NCI-H1092 treated with DMSO at 0.1 percent for 48 hours (cell line): ENCODE results near the gene ZNF431.
A peak's percentile ranks its signal among the peaks of the same experiment; 100 is the strongest.
"Not testable (repeated sequence)": the region's sequence is repeated elsewhere in the genome, so short reads cannot be mapped to it uniquely, and the experiment has no call there.

Source experiments
- DNase-seq: peaks from one replicate; lab custom pipeline; 2025; lab: John Stamatoyannopoulos, UW

ZNF431 gene

GRCh38 chr19:21141787-21142464 lies at the start of gene ZNF431:
ZNF431 (plus strand) TSS chr19:21142040; CDS start chr19:21142184, 144 bp downstream.
- peak; percentile 94 for DNase-seq

GRCh38 chr19:21092109-21092508 lies 49.7 kb upstream of the ZNF431 start:
- DNase-seq, result no peak

GRCh38 chr19:21094347-21095025 lies 47.4 kb upstream of the ZNF431 start:
- no peak for DNase-seq

GRCh38 chr19:21098291-21098690 lies 43.5 kb upstream of the ZNF431 start:
- no peak for DNase-seq

GRCh38 chr19:21101521-21102242 lies 40.2 kb upstream of the ZNF431 start:
- DNase-seq, result no peak

GRCh38 chr19:21109116-21109515 lies 32.7 kb upstream of the ZNF431 start:
- no peak for DNase-seq

- no peak for DNase-seq
Observed at GRCh38 chr19:21110183-21110582, 31.7 kb upstream of the ZNF431 start.

- DNase-seq, result no peak
Observed at GRCh38 chr19:21115430-21115829, 26.4 kb upstream of the ZNF431 start.

- DNase-seq, result no peak
Observed at GRCh38 chr19:21117041-21117907, 24.6 kb upstream of the ZNF431 start.

- DNase-seq, result no peak
Observed at GRCh38 chr19:21126078-21126477, 15.8 kb upstream of the ZNF431 start.

GRCh38 chr19:21127001-21127400 lies 14.8 kb upstream of the ZNF431 start:
- DNase-seq, result no peak

GRCh38 chr19:21127898-21128297 lies 13.9 kb upstream of the ZNF431 start:
- no peak for DNase-seq

- no peak for DNase-seq
Observed at GRCh38 chr19:21128901-21129698, 12.7 kb upstream of the ZNF431 start.

GRCh38 chr19:21130097-21130775 lies 11.6 kb upstream of the ZNF431 start:
- no peak for DNase-seq

GRCh38 chr19:21133633-21134032 lies 8.2 kb upstream of the ZNF431 start:
- no peak for DNase-seq

- DNase-seq, result no peak
Observed at GRCh38 chr19:21134934-21135366, 6.9 kb upstream of the ZNF431 start.

- no peak for DNase-seq
Observed at GRCh38 chr19:21135433-21135832, 6.4 kb upstream of the ZNF431 start.

- no peak for DNase-seq
Observed at GRCh38 chr19:21138130-21138529, 3.7 kb upstream of the ZNF431 start.

GRCh38 chr19:21141006-21141405 lies 834 bp upstream of the ZNF431 start:
- DNase-seq, result not testable (repeated sequence)

GRCh38 chr19:21143428-21143827 lies 1.6 kb downstream of the ZNF431 start:
- no peak for DNase-seq

GRCh38 chr19:21143854-21144253 lies 2.0 kb downstream of the ZNF431 start:
- DNase-seq, result no peak
